ENCODE data around the gene ATP6AP1. TPM values are rescaled to one million over a fixed set of nuclear protein-coding genes. Genes with fewer than 3 reads are reported as not detected.

Gene ATP6AP1
- total and polyA plus RNA-seq, 3 donors from 2014 or later: 95.1 to 158 (median 119) TPM

GRCh38 chrX:154430479-154430878 lies 2.0 kb downstream of the ATP6AP1 start:
- TF ChIP-seq CTCF (IDR thresholded peaks at IDR 0.05): no peak
- TF ChIP-seq POLR2A (IDR thresholded peaks at IDR 0.05): no peak
- H3K9me3 ChIP-seq: no peaks in the 10 kb centered on the region
- H3K4me3 ChIP-seq: no peak overlapping the region
- intact Hi-C loops (cut with DNase I; ENCODE audit: low total_unique reads): no loop called here
- H3K27me3 ChIP-seq: no peaks in the 10 kb centered on the region
- DNase-seq: no peak
- 76 to 78% methylated on average over 5 to 6 of the region's 6 CpGs for WGBS, 2 donors
- H3K4me1 ChIP-seq: no peaks in the 10 kb centered on the region
- no peak overlapping the region for H3K27ac ChIP-seq
- H3K36me3 ChIP-seq (ENCODE audit: low read depth, missing control alignments): no peaks in the 10 kb centered on the region

DNA sequence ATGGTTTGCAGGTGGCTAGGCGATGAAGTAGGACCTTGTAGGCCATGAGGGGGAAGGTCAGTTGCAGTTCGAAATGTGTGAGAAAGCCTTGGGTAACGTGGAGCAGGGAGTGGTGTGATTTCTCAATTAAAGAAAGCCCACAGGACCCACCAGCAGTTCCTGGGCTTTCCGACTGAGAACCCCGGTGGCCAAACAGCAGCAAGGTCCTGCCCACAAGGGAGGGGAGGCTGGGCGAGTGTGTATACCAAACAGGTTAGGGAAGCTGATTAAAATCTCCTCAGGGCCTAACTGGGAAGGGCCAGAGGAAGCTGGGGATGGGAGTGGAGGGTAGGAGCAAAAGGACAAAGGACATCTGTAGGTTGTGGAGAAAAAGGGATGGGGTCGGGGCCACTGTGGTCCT lies 2.4 kb downstream of the ATP6AP1 start:
- 85 to 87% methylated on average over 7 of the region's 7 CpGs for WGBS, 2 donors
- no peaks in the 10 kb centered on the region for H3K9me3 ChIP-seq
- TF ChIP-seq POLR2A (IDR thresholded peaks at IDR 0.05) (no peak), CTCF (IDR thresholded peaks at IDR 0.05) (no peak)
- intact Hi-C loops (cut with DNase I; ENCODE audit: low total_unique reads): no loop called here
- no peak for DNase-seq
- H3K4me1 ChIP-seq: no peaks in the 10 kb centered on the region
- H3K36me3 ChIP-seq (ENCODE audit: low read depth, missing control alignments): no peaks in the 10 kb centered on the region
- no peaks in the 10 kb centered on the region for H3K27me3 ChIP-seq
- no peak overlapping the region for H3K4me3 ChIP-seq
- no peak overlapping the region for H3K27ac ChIP-seq

GRCh38 chrX:154431341-154431740 lies 2.9 kb downstream of the ATP6AP1 start:
- no peak for TF ChIP-seq POLR2A (IDR thresholded peaks at IDR 0.05)
- no peak for TF ChIP-seq CTCF (IDR thresholded peaks at IDR 0.05)
- intact Hi-C loops (cut with DNase I; ENCODE audit: low total_unique reads): no loop called here
- Histone ChIP-seq H3K4me3 (no peak overlapping the region), H3K4me1 (no peaks in the 10 kb centered on the region), H3K27me3 (no peaks in the 10 kb centered on the region), H3K36me3 (ENCODE audit: low read depth, missing control alignments) (no peaks in the 10 kb centered on the region), H3K27ac (no peak overlapping the region), H3K9me3 (no peaks in the 10 kb centered on the region)
- DNase-seq: no peak
- 62 to 80% methylated on average over 5 of the region's 5 CpGs for WGBS, 2 donors

GRCh38 chrX:154432210-154432609 lies 3.7 kb downstream of the ATP6AP1 start:
- Histone ChIP-seq H3K4me1 (no peaks in the 10 kb centered on the region), H3K27ac (no peak overlapping the region), H3K4me3 (no peak overlapping the region), H3K36me3 (ENCODE audit: low read depth, missing control alignments) (no peaks in the 10 kb centered on the region), H3K27me3 (no peaks in the 10 kb centered on the region), H3K9me3 (no peaks in the 10 kb centered on the region)
- WGBS, 2 donors: 98% methylated on average over 8 of the region's 8 CpGs; no CpG with 5 or more reads in 1 of the 2 donors
- DNase-seq: no peak
- TF ChIP-seq POLR2A (IDR thresholded peaks at IDR 0.05) (no peak), CTCF (IDR thresholded peaks at IDR 0.05) (no peak)
- intact Hi-C loops (cut with DNase I; ENCODE audit: low total_unique reads): no loop called here

GRCh38 chrX:154433605-154434004 lies 5.1 kb downstream of the ATP6AP1 start:
- 91% methylated on average over 7 of the region's 7 CpGs; no CpG with 5 or more reads in 1 of the 2 donors for WGBS, 2 donors
- no peak for DNase-seq
- Histone ChIP-seq H3K27ac (no peak overlapping the region), H3K9me3 (no peaks in the 10 kb centered on the region), H3K4me1 (no peaks in the 10 kb centered on the region), H3K4me3 (no peak overlapping the region), H3K36me3 (ENCODE audit: low read depth, missing control alignments) (no peaks in the 10 kb centered on the region), H3K27me3 (no peaks in the 10 kb centered on the region)
- TF ChIP-seq POLR2A (IDR thresholded peaks at IDR 0.05) (no peak), CTCF (IDR thresholded peaks at IDR 0.05) (no peak)
- intact Hi-C loops (cut with DNase I; ENCODE audit: low total_unique reads): no loop called here

Data from testis (tissue), 3 donors.